Neural cell (in vitro differentiated cells): ENCODE data around the gene ARHGEF37. TPM values are rescaled to one million over a fixed set of nuclear protein-coding genes. Genes with fewer than 3 reads are reported as not detected.

ENCODE experiments used
- H2AFZ ChIP-seq: fragments of 200-600, 300-800 bp; sonication (generic), shearing (Covaris generic); 2 replicates; pipeline ENCODE4 v1.6.0; 2014; ENCODE audit warnings: low read depth, mild to moderate bottlenecking, antibody characterized with exemption, low read length, moderate library complexity
- H3F3A ChIP-seq: fragments of 200-600 bp; shearing (Covaris generic); 2 replicates; pipeline ENCODE4 v1.6.1; 2016; ENCODE audit warnings: mild to moderate bottlenecking, moderate library complexity, mixed read lengths, antibody characterized with exemption, low read length; ENCODE audit not compliant: insufficient read depth, poor library complexity, severe bottlenecking
- H3K27ac ChIP-seq: fragments of 200-600, 300-800 bp; sonication (generic), shearing (Covaris generic); 2 replicates; pipeline ENCODE4 v1.5.1; 2014; ENCODE audit warnings: mild to moderate bottlenecking, low read length, moderate library complexity
- H3K27me3 ChIP-seq: fragments of 300-800, 200-600 bp; sonication (generic), shearing (Covaris generic); 2 replicates; pipeline ENCODE4 v1.6.0; 2014; ENCODE audit warnings: mild to moderate bottlenecking, low read depth, low read length, moderate library complexity; ENCODE audit not compliant: insufficient read depth
- H3K36me3 ChIP-seq: fragments of 300-800, 200-600 bp; sonication (generic), shearing (Covaris generic); 2 replicates; pipeline ENCODE4 v1.5.1; 2014; ENCODE audit warnings: mild to moderate bottlenecking, antibody characterized with exemption, low read length, moderate library complexity; ENCODE audit not compliant: insufficient read depth
- H3K4me2 ChIP-seq: fragments of 300-800, 200-600 bp; sonication (generic), shearing (Covaris generic); 2 replicates; pipeline ENCODE4 v1.6.0; 2014; ENCODE audit warnings: mild to moderate bottlenecking, low read length
- H3K4me3 ChIP-seq: fragments of 300-800, 200-600 bp; sonication (generic), shearing (Covaris generic); 2 replicates; pipeline ENCODE4 v1.5.1; 2014; ENCODE audit warnings: mild to moderate bottlenecking, low read length, moderate library complexity
- H3K79me2 ChIP-seq: fragments of 200-600 bp; shearing (Covaris generic); replicated peaks from 2 replicates; pipeline ENCODE4 v1.6.0; 2014; ENCODE audit warnings: mild to moderate bottlenecking, low read length, moderate library complexity; ENCODE audit not compliant: insufficient read depth
- H3K9ac ChIP-seq: fragments of 300-800, 200-600 bp; sonication (generic), shearing (Covaris generic); 2 replicates; pipeline ENCODE4 v1.6.1; 2016; ENCODE audit warnings: mild to moderate bottlenecking, low read length, mixed read lengths
- H3K9me2 ChIP-seq: fragments of 200-600 bp; shearing (Covaris generic); 2 replicates; pipeline ENCODE4 v1.6.1; 2016; ENCODE audit warnings: mild to moderate bottlenecking, low read length, mixed read lengths; ENCODE audit not compliant: insufficient read depth
- H3K9me3 ChIP-seq: fragments of 200-600, 300-800 bp; sonication (generic), shearing (Covaris generic); 2 replicates; pipeline ENCODE4 v1.6.1; 2016; ENCODE audit warnings: mild to moderate bottlenecking, mixed run types, low read length, moderate library complexity, mixed read lengths
- H4K20me1 ChIP-seq: fragments of 200-600 bp; shearing (Covaris generic); 2 replicates; pipeline ENCODE4 v1.6.1; 2016; ENCODE audit warnings: mild to moderate bottlenecking, mixed run types; ENCODE audit not compliant: insufficient read depth
- EP300 ChIP-seq: fragments of 450-650 bp; conservative IDR thresholded peaks from 2 replicates; pipeline ENCODE4 v1.6.1; 2014; ENCODE audit warnings: antibody characterized with exemption, mild to moderate bottlenecking, moderate library complexity; ENCODE audit not compliant: poor library complexity, severe bottlenecking
- EZH2 ChIP-seq: fragments of 200-600, 300-800 bp; shearing (Covaris generic), sonication (generic); IDR thresholded peaks from 2 replicates; pipeline ENCODE4 v1.6.1; 2014; ENCODE audit warnings: antibody characterized with exemption, low read length, borderline replicate concordance, mild to moderate bottlenecking; ENCODE audit not compliant: insufficient read depth, poor library complexity, severe bottlenecking
- MXI1 ChIP-seq: fragments of 450-650 bp; conservative IDR thresholded peaks from 2 replicates; pipeline ENCODE4 v1.6.1; 2014; ENCODE audit warnings: antibody characterized with exemption, mild to moderate bottlenecking; ENCODE audit not compliant: poor library complexity, severe bottlenecking
- POLR2AphosphoS5 ChIP-seq: IDR thresholded peaks from 2 replicates; pipeline ENCODE4 v1.6.1; 2012
- RAD21 ChIP-seq: fragments of 450-650 bp; conservative IDR thresholded peaks from 2 replicates; pipeline ENCODE4 v1.6.1; 2014; ENCODE audit warnings: antibody characterized with exemption, mild to moderate bottlenecking, moderate library complexity
- REST ChIP-seq: IDR thresholded peaks from 2 replicates; pipeline ENCODE4 v1.6.1; 2012; ENCODE audit warnings: borderline replicate concordance
- SMC3 ChIP-seq: fragments of 450-650 bp; conservative IDR thresholded peaks from 2 replicates; pipeline ENCODE4 v1.6.1; 2014; ENCODE audit warnings: antibody characterized with exemption, mild to moderate bottlenecking, moderate library complexity; ENCODE audit not compliant: poor library complexity
- TAF1 ChIP-seq: IDR thresholded peaks from 2 replicates; pipeline ENCODE4 v1.6.1; 2012; ENCODE audit warnings: low read depth
- polyA plus RNA-seq: library from polyadenylated mRNA; depleted of rRNA; stranded (reverse); fragments of >200 nt; gene quantifications from 2 replicates; pipeline ENCODE4 v1.2.3, GENCODE V29; 2014
- TF ChIP-seq, protein P1 (sequence below): fragments of 450-650 bp; IDR thresholded peaks from 2 replicates; pipeline ENCODE4 v1.5.1; 2014; ENCODE audit warnings: antibody characterized with exemption, mild to moderate bottlenecking, moderate library complexity; ENCODE audit not compliant: poor library complexity, severe bottlenecking

The ARHGEF37 gene
- polyA plus RNA-seq, 1 donor from 2014 or later: 0.53 TPM

- Histone ChIP-seq H3K9ac (no peak overlapping the region), H2AFZ (no peak overlapping the region), H4K20me1 (no peaks in the 10 kb centered on the region), H3K36me3 (no peaks in the 10 kb centered on the region), H3K4me3 (no peak overlapping the region), H3K9me3 (no peaks in the 10 kb centered on the region), H3F3A (no peaks in the 10 kb centered on the region), H3K4me2 (no peak overlapping the region), H3K27ac (no peak overlapping the region), H3K9me2 (no peaks in the 10 kb centered on the region), H3K79me2 (no peaks in the 10 kb centered on the region), H3K27me3 (no peaks in the 10 kb centered on the region)
- TF ChIP-seq, protein P1, sequence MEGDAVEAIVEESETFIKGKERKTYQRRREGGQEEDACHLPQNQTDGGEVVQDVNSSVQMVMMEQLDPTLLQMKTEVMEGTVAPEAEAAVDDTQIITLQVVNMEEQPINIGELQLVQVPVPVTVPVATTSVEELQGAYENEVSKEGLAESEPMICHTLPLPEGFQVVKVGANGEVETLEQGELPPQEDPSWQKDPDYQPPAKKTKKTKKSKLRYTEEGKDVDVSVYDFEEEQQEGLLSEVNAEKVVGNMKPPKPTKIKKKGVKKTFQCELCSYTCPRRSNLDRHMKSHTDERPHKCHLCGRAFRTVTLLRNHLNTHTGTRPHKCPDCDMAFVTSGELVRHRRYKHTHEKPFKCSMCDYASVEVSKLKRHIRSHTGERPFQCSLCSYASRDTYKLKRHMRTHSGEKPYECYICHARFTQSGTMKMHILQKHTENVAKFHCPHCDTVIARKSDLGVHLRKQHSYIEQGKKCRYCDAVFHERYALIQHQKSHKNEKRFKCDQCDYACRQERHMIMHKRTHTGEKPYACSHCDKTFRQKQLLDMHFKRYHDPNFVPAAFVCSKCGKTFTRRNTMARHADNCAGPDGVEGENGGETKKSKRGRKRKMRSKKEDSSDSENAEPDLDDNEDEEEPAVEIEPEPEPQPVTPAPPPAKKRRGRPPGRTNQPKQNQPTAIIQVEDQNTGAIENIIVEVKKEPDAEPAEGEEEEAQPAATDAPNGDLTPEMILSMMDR: no peak
- TF ChIP-seq REST: no peak
- no peak for TF ChIP-seq POLR2AphosphoS5
- no peak for TF ChIP-seq MXI1
- no peak for TF ChIP-seq EP300
- no peak for TF ChIP-seq RAD21
- no peak for TF ChIP-seq SMC3
- TF ChIP-seq EZH2: no peak
- no peak for TF ChIP-seq TAF1
These were observed 62.5 kb downstream of the ARHGEF37 start for GRCh38 chr5:149643781-149644180.

- Histone ChIP-seq H3K4me3 (no peak overlapping the region), H3F3A (no peaks in the 10 kb centered on the region), H3K27ac (no peak overlapping the region), H4K20me1 (no peaks in the 10 kb centered on the region), H3K4me2 (no peak overlapping the region), H3K27me3 (no peaks in the 10 kb centered on the region), H3K9me3 (no peaks in the 10 kb centered on the region), H2AFZ (no peak overlapping the region), H3K9ac (no peak overlapping the region), H3K79me2 (no peaks in the 10 kb centered on the region), H3K36me3 (no peaks in the 10 kb centered on the region), H3K9me2 (no peaks in the 10 kb centered on the region)
- TF ChIP-seq REST (no peak), SMC3 (no peak), POLR2AphosphoS5 (no peak), RAD21 (no peak), EP300 (no peak), MXI1 (no peak), EZH2 (no peak), TAF1 (no peak)
- TF ChIP-seq, protein P1: no peak
These were observed 63.3 kb downstream of the ARHGEF37 start for GRCh38 chr5:149644629-149645028.
